ENCODE measurements around the gene ANKZF1.

DNA sequence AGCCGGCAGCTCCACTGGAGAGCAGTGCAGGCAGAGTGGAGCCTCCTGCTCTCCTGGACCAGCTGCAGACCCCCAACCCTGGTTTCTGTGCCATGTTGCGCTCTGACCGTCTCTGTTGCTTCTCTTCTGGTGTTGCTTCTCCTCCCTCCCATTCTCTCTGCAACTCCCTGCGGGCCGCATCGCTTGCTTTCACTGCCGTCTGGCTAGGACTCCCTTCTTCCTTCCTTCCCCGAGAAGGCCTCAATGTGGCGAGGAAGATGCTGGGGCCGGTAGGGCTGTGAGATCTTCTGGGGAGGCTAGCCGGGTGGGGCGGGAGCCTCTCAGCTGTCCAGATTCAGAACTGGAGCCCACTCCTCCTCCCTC, 55.7 kb downstream of the ANKZF1 start:
- TF ChIP-seq, protein P1, sequence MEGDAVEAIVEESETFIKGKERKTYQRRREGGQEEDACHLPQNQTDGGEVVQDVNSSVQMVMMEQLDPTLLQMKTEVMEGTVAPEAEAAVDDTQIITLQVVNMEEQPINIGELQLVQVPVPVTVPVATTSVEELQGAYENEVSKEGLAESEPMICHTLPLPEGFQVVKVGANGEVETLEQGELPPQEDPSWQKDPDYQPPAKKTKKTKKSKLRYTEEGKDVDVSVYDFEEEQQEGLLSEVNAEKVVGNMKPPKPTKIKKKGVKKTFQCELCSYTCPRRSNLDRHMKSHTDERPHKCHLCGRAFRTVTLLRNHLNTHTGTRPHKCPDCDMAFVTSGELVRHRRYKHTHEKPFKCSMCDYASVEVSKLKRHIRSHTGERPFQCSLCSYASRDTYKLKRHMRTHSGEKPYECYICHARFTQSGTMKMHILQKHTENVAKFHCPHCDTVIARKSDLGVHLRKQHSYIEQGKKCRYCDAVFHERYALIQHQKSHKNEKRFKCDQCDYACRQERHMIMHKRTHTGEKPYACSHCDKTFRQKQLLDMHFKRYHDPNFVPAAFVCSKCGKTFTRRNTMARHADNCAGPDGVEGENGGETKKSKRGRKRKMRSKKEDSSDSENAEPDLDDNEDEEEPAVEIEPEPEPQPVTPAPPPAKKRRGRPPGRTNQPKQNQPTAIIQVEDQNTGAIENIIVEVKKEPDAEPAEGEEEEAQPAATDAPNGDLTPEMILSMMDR (IDR thresholded peaks at IDR 0.05; ENCODE audit: borderline replicate concordance, extremely low read depth, low read length, poor library complexity, severe bottlenecking): no peak
- TF ChIP-seq EZH2 (IDR thresholded peaks at IDR 0.05; ENCODE audit: borderline replicate concordance, low read depth, low read length, severe bottlenecking): no peak

Data from DND-41 (cell line).